ENCODE results near the gene KRT1. TPM values are rescaled to one million over a fixed set of nuclear protein-coding genes. Genes with fewer than 3 reads are reported as not detected.

The KRT1 gene
- not detected for polyA plus RNA-seq (2013, experiment 1 of 2)
- not detected for polyA plus RNA-seq (2013, experiment 2 of 2)

DNA sequence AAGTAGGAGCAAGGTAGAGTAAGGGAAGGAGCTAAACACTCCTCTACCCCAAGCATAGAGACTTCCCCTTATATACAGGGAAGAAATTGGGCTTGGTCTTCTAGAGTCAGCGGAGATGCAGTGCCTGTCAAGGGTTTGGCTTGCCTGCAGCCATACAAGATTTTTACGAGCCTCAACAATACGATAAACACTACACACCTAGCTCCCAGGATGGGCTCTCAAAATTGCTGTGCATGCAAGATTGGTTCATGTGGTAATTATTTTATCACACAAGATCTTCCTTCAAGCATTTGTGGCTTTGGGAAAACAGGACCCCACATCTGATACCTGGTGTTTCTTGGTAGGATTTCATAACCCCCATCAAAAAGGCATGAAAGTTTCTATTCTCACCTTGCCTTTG is at the start of gene KRT1:
Gene KRT1 (minus strand): TSS at position 45 of the 400 bp plus-strand sequence. CDS start 59 bp downstream, outside the sequence.
- Histone ChIP-seq H3K9ac (ENCODE audit: low read depth, low read length, poor library complexity) (no peak within 1 kb of the TSS), H3K36me3 (replicated peaks in 1 of 2; ENCODE audit: control insufficient read depth in 2 of 2, insufficient read depth in 2 of 2, low read length in 2 of 2) (no peaks in the 10 kb centered on the region), H3K27me3 (ENCODE audit: control insufficient read depth in 3 of 3, insufficient read depth in 3 of 3, low read depth in 1 of 3, low read length in 3 of 3) (peaks cover 0 to 6% (median 0%) of the 10 kb centered on the region in 3 experiments), H3K4me3 (ENCODE audit: low read length in 2 of 2) (no peak within 1 kb of the TSS), H4K8ac (ENCODE audit: low read depth, low read length) (peak within 1 kb of the TSS; percentile 43), H2AK5ac (ENCODE audit: low read depth, low read length) (no peak within 1 kb of the TSS), H3K18ac (ENCODE audit: low read length) (no peak within 1 kb of the TSS), H3K23ac (ENCODE audit: low read depth, low read length, poor library complexity) (no peak within 1 kb of the TSS), H2AFZ (ENCODE audit: low read length) (no peak within 1 kb of the TSS), H3K27ac (replicated peaks; ENCODE audit: low read length) (no peak within 1 kb of the TSS), H3K14ac (ENCODE audit: low read length) (no peak within 1 kb of the TSS), H2BK15ac (ENCODE audit: low read length) (no peak within 1 kb of the TSS), H3K4me2 (ENCODE audit: insufficient read depth, low read length, poor library complexity, severe bottlenecking) (no peak within 1 kb of the TSS), H3K4ac (ENCODE audit: low read length) (no peak within 1 kb of the TSS), H3K79me1 (ENCODE audit: low read depth, low read length) (no peaks in the 10 kb centered on the region), H3K4me1 (ENCODE audit: control insufficient read depth in 2 of 2, insufficient read depth in 1 of 2, low read depth in 1 of 2, low read length in 2 of 2) (peaks cover 0 to 6% of the 10 kb centered on the region in 2 donors), H4K91ac (ENCODE audit: low read depth, low read length, poor library complexity) (no peak within 1 kb of the TSS), H2BK5ac (ENCODE audit: low read length) (no peak within 1 kb of the TSS), H3K9me3 (replicated peaks in 1 of 2; ENCODE audit: control insufficient read depth in 2 of 2, insufficient read depth in 1 of 2, low read depth in 1 of 2, low read length in 2 of 2) (no peaks in the 10 kb centered on the region), H2BK120ac (ENCODE audit: low read depth, low read length) (no peak within 1 kb of the TSS), H2BK12ac (ENCODE audit: low read length) (no peak within 1 kb of the TSS)
- DNase-seq (ENCODE audit: low spot score), result no peak
- WGBS, 2 donors (ENCODE audit: extremely low coverage in 2 of 2, insufficient read length in 2 of 2, insufficient replicate concordance in 1 of 2), result no CpG with 5 or more reads among the region's 3 CpGs

DNA sequence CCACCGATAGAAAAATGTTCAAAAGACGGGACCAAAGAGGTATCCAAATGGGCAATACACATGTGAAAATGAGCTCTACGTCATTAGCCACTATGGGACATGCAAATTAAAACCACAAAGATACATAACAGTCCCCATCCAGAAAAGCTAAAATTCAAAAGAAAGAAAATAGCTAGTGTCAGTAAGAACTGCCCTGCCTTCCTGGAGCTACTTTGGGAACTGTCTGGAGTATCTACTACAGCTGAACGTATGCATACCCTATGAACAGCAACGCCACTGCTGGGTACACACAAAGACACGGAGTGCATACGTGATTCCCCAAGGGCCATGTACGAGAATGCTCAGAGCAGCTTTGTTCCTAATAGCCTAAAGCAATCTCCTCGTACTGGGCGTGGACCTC is 48.9 kb upstream of the KRT1 start:
- H3K4me3 ChIP-seq (ENCODE audit: low read length in 2 of 2), result no peak overlapping the region
- no peak overlapping the region for H2AFZ ChIP-seq (ENCODE audit: low read length)
- H3K9ac ChIP-seq (ENCODE audit: low read depth, low read length, poor library complexity), result no peak overlapping the region
- no peak overlapping the region for H3K23ac ChIP-seq (ENCODE audit: low read depth, low read length, poor library complexity)
- no peak overlapping the region for H3K18ac ChIP-seq (ENCODE audit: low read length)
- no peak overlapping the region for H4K8ac ChIP-seq (ENCODE audit: low read depth, low read length)
- no peak overlapping the region for H3K4me2 ChIP-seq (ENCODE audit: insufficient read depth, low read length, poor library complexity, severe bottlenecking)
- H2BK120ac ChIP-seq (ENCODE audit: low read depth, low read length), result no peak overlapping the region
- H3K9me3 ChIP-seq (replicated peaks in 1 of 2; ENCODE audit: control insufficient read depth in 2 of 2, insufficient read depth in 1 of 2, low read depth in 1 of 2, low read length in 2 of 2), result no peaks in the 10 kb centered on the region
- H2AK5ac ChIP-seq (ENCODE audit: low read depth, low read length), result no peak overlapping the region
- no CpG with 5 or more reads among the region's 10 CpGs for WGBS, 2 donors (ENCODE audit: extremely low coverage in 2 of 2, insufficient read length in 2 of 2, insufficient replicate concordance in 1 of 2)
- peaks cover 0 to 3% (median 0%) of the 10 kb centered on the region in 3 experiments for H3K27me3 ChIP-seq (ENCODE audit: control insufficient read depth in 3 of 3, insufficient read depth in 3 of 3, low read depth in 1 of 3, low read length in 3 of 3)
- H3K36me3 ChIP-seq (replicated peaks in 1 of 2; ENCODE audit: control insufficient read depth in 2 of 2, insufficient read depth in 2 of 2, low read length in 2 of 2), result no peaks in the 10 kb centered on the region
- no peak overlapping the region for H2BK12ac ChIP-seq (ENCODE audit: low read length)
- H2BK5ac ChIP-seq (ENCODE audit: low read length), result no peak overlapping the region
- H3K4ac ChIP-seq (ENCODE audit: low read length), result no peak overlapping the region
- no peak overlapping the region for H4K91ac ChIP-seq (ENCODE audit: low read depth, low read length, poor library complexity)
- no peak overlapping the region for H3K27ac ChIP-seq (replicated peaks; ENCODE audit: low read length)
- DNase-seq (ENCODE audit: low spot score), result no peak
- no peaks in the 10 kb centered on the region for H3K79me1 ChIP-seq (ENCODE audit: low read depth, low read length)
- H3K4me1 ChIP-seq (ENCODE audit: control insufficient read depth in 2 of 2, insufficient read depth in 1 of 2, low read depth in 1 of 2, low read length in 2 of 2), result no peaks in the 10 kb centered on the region
- no peak overlapping the region for H3K14ac ChIP-seq (ENCODE audit: low read length)
- H2BK15ac ChIP-seq (ENCODE audit: low read length), result no peak overlapping the region

DNA sequence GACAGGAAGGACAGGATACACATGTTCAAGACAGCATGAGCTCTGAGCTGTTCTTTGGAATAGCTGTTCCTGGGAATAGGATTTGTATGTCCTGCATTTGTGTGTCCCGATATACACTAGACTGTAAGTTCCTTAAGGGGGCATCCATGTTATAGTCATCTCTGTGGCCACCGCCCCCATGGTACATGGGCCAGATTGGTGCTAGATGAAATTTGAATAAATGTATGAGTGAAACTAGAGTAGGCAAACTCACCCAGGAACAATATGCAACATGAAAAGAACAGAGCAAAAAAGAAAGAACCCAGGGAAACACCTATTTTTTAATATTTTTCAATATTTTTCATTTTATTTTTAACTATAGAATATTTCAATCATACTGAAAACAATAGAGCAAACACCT is 48.2 kb upstream of the KRT1 start:
- Histone ChIP-seq H2BK5ac (ENCODE audit: low read length) (no peak overlapping the region), H3K4me3 (ENCODE audit: low read length in 2 of 2) (no peak overlapping the region), H3K9me3 (replicated peaks in 1 of 2; ENCODE audit: control insufficient read depth in 2 of 2, insufficient read depth in 1 of 2, low read depth in 1 of 2, low read length in 2 of 2) (no peaks in the 10 kb centered on the region), H2BK120ac (ENCODE audit: low read depth, low read length) (no peak overlapping the region), H3K9ac (ENCODE audit: low read depth, low read length, poor library complexity) (no peak overlapping the region), H2AFZ (ENCODE audit: low read length) (no peak overlapping the region), H2BK12ac (ENCODE audit: low read length) (no peak overlapping the region), H2BK15ac (ENCODE audit: low read length) (no peak overlapping the region), H3K79me1 (ENCODE audit: low read depth, low read length) (no peaks in the 10 kb centered on the region), H3K27me3 (ENCODE audit: control insufficient read depth in 3 of 3, insufficient read depth in 3 of 3, low read depth in 1 of 3, low read length in 3 of 3) (peaks cover 0 to 3% (median 0%) of the 10 kb centered on the region in 3 experiments), H3K36me3 (replicated peaks in 1 of 2; ENCODE audit: control insufficient read depth in 2 of 2, insufficient read depth in 2 of 2, low read length in 2 of 2) (no peaks in the 10 kb centered on the region), H2AK5ac (ENCODE audit: low read depth, low read length) (no peak overlapping the region), H3K4me1 (ENCODE audit: control insufficient read depth in 2 of 2, insufficient read depth in 1 of 2, low read depth in 1 of 2, low read length in 2 of 2) (no peaks in the 10 kb centered on the region), H3K23ac (ENCODE audit: low read depth, low read length, poor library complexity) (no peak overlapping the region), H4K8ac (ENCODE audit: low read depth, low read length) (no peak overlapping the region), H3K4ac (ENCODE audit: low read length) (no peak overlapping the region), H3K27ac (replicated peaks; ENCODE audit: low read length) (no peak overlapping the region), H3K4me2 (ENCODE audit: insufficient read depth, low read length, poor library complexity, severe bottlenecking) (no peak overlapping the region), H3K18ac (ENCODE audit: low read length) (no peak overlapping the region), H4K91ac (ENCODE audit: low read depth, low read length, poor library complexity) (no peak overlapping the region), H3K14ac (ENCODE audit: low read length) (no peak overlapping the region)
- no peak for DNase-seq (ENCODE audit: low spot score)
- whole genome bisulfite sequencing, 2 donors (ENCODE audit: extremely low coverage in 2 of 2, insufficient read length in 2 of 2, insufficient replicate concordance in 1 of 2), result no CpG with 5 or more reads among the region's 2 CpGs

DNA sequence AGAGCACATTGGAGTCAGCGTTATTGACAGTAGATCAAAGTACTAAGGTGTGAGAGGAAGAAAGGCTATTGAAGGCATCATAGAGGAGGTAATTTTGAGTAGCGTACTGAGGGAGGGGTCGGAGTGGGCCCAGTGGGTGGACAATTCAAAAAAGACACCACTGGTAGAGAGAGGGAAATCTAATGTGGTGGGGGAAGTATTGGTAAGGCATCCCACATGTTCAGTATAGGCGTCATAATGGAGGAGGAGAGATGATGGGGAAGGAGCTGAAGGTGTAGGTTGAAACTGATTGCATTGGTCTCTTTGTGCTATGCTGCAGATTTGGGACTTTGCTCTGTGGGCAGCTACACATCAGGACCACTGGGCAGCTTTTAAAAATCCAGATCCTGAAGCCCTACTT is 46.8 kb upstream of the KRT1 start:
- Histone ChIP-seq H3K23ac (ENCODE audit: low read depth, low read length, poor library complexity) (no peak overlapping the region), H2AFZ (ENCODE audit: low read length) (no peak overlapping the region), H2AK5ac (ENCODE audit: low read depth, low read length) (no peak overlapping the region), H4K8ac (ENCODE audit: low read depth, low read length) (no peak overlapping the region), H3K9ac (ENCODE audit: low read depth, low read length, poor library complexity) (no peak overlapping the region), H4K91ac (ENCODE audit: low read depth, low read length, poor library complexity) (no peak overlapping the region), H3K4ac (ENCODE audit: low read length) (no peak overlapping the region), H3K36me3 (replicated peaks in 1 of 2; ENCODE audit: control insufficient read depth in 2 of 2, insufficient read depth in 2 of 2, low read length in 2 of 2) (no peaks in the 10 kb centered on the region), H3K79me1 (ENCODE audit: low read depth, low read length) (no peaks in the 10 kb centered on the region), H2BK12ac (ENCODE audit: low read length) (no peak overlapping the region), H3K4me1 (ENCODE audit: control insufficient read depth in 2 of 2, insufficient read depth in 1 of 2, low read depth in 1 of 2, low read length in 2 of 2) (no peaks in the 10 kb centered on the region), H3K9me3 (replicated peaks in 1 of 2; ENCODE audit: control insufficient read depth in 2 of 2, insufficient read depth in 1 of 2, low read depth in 1 of 2, low read length in 2 of 2) (no peaks in the 10 kb centered on the region), H3K4me2 (ENCODE audit: insufficient read depth, low read length, poor library complexity, severe bottlenecking) (no peak overlapping the region), H3K18ac (ENCODE audit: low read length) (no peak overlapping the region), H3K14ac (ENCODE audit: low read length) (no peak overlapping the region), H2BK120ac (ENCODE audit: low read depth, low read length) (no peak overlapping the region), H3K4me3 (ENCODE audit: low read length in 2 of 2) (no peak overlapping the region), H3K27ac (replicated peaks; ENCODE audit: low read length) (no peak overlapping the region), H2BK5ac (ENCODE audit: low read length) (no peak overlapping the region), H3K27me3 (ENCODE audit: control insufficient read depth in 3 of 3, insufficient read depth in 3 of 3, low read depth in 1 of 3, low read length in 3 of 3) (peaks cover 0 to 3% (median 0%) of the 10 kb centered on the region in 3 experiments), H2BK15ac (ENCODE audit: low read length) (no peak overlapping the region)
- no peak for DNase-seq (ENCODE audit: low spot score)
- WGBS, 2 donors (ENCODE audit: extremely low coverage in 2 of 2, insufficient read length in 2 of 2, insufficient replicate concordance in 1 of 2), result no CpG with 5 or more reads among the region's 4 CpGs

Data from neuronal stem cell (in vitro differentiated cells).